ENCODE measurements around the gene MEIS2.

GRCh38 chr15:37075777-37076176, 24.6 kb downstream of the MEIS2 start:
- TF ChIP-seq CTCF (conservative IDR thresholded peaks at IDR 0.05; ENCODE audit: low read depth, low read length) (no peak), EZH2 (IDR thresholded peaks at IDR 0.05; ENCODE audit: borderline replicate concordance, low read depth, low read length, poor library complexity, severe bottlenecking) (no peak)

Data from A673 (cell line).